HG03196 (cell line): ENCODE results near the gene H2BK1.

Experiments
- ATAC-seq: cut with Tn5 transposase; IDR thresholded peaks from one replicate; pipeline ENCODE4 v1.9.1; 2021; ENCODE audit not compliant: unreplicated experiment

H2BK1 gene

DNA sequence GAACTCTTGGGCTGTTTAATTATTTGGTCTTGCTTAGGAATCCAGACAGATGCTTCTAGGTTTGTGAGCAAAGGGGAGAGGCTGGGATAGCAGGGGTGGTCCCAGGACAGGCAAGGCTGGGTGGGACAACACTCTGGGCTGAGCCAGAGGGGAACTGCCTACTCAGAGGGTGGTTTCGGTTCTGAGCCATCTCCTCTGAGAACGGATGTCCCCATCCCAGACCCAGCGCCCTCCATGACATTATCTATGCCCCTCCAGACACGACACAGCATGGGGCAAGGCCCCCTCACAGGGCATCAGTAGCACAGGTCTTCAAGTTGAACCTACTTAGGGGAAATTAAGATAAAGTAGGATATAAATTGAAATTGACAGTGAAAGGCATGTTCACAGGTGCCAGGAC lies 30.3 kb downstream of the H2BK1 start:
- ATAC-seq: no peak

DNA sequence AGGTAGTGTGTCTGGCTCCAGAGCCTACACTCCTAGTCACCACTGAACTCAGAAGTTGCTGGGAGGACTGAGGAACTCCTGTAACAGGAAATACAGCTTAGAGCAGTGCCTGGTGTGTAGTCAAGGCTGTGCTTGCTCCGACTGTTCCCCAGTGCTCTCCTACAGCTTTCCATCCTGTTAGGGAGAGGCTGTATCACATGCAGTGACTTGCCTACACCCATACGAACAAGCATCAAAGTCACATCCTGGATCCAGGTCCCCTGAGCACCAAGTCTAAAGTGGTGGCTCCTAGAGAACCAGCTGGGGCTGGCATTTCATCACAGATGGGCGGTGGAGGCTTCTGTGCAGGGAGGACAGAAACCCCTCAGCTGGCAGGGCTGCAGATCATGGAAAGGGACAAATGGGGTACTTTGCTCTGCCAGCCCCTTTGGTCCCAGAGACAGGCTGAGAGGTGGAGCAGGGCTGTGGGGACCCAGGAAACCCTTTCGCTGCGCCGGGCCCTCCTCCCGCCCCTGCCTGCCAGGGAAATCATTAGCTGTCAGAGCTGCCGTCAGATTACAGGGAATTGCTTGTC lies 30.9 kb downstream of the H2BK1 start:
- no peak for ATAC-seq

DNA sequence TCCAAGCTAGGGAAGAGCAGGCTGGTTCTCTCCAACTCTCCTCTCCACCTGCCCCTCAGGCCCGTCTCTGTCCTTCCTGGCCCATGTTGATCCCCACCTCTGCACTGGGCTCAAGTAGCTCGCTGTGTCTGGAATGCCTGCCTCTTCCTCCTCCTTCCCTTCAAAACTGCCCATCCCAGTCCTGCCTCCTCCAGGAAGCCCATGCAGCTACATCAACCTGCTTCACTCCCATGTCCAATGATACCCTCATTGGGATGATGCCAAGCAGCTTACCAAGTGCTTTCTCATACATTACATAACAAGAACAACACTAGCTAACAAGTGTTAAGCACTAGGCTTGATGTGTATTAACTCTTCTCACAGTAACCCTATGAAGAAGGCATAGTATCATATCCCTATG lies 31.5 kb downstream of the H2BK1 start:
- no peak for ATAC-seq

DNA sequence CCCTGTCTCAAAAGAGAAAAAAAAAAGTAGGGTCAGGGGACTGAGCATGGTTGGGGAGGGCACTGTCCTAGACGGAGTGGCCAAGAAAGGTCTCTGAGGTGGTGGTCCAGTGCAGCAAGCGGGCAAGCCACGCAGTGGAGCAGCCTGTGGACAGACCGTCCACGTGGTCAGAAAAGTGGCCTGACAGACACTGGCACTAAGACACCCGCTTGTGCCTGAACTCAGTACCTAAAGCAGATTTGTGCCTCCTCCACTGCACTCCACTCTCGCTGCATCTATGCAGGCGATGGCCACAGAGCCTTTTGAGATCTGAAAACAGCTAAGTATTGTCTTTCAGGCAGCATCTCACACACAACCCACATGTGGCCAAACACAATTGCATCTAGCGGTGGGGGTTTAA lies 32.1 kb downstream of the H2BK1 start:
- ATAC-seq: no peak

DNA sequence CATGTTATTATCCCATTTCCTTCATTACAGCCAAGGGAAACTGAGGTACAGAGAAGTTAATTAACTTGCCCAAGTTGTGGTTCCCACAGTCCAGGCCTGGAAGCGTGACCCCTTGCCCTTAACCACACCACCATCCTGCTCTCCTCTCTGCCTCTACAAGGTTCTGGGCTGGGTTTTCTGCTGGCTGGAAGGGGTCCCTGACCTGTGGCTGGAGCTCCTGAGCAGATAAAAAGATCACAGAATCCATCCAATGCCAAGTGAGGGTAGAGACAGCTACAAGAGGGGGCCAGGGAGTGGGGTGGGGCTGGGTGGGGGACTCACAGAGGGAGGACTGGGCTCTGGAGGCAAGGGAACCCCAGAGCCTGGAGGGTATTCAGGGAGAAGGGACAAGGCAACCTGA lies 33.0 kb downstream of the H2BK1 start:
- no peak for ATAC-seq

DNA sequence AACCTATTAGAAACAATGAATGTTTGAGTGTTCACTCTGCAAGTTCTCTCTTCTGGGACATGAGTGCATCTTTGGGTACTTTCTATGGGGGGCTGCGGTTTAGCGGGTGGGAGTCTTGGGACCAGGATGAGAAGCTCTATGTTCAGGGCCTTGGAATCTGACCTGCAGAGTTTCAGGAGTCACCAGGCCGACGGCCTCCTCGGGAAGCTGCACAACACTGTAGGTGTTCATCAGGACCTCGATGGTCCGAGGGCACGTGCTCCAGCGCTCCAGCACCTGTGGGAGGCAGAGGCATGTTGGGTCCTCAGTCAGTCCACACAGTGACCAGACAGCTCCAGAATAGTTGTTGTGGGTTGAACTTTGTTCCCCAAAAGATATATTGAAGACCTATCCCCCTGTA lies 33.9 kb downstream of the H2BK1 start:
- no peak for ATAC-seq

DNA sequence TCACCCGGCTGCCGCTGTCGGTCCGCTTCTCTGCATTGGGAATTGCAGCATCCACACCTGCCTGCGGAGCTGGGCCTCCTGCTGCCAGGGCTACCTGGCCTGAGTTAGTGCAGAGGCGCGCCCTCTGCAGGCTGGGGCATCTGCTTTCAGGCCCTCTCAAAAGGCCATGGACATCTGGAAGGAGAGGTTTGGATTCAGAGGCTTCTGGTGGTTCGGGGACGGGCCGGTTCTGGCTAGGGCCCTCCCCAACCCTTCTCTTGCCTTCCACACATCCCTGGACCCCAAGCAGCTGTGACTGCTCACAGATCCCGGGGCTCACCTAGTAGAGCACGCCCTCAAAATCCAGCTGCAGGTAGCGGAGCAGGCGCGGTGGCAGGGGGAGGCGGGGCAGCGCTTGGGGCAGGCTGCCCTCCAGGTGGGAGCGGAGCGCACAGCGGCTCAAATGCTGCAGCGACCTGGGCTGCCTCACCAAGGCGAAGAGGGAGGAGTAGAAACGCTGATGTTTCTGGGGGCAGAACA lies 34.4 kb downstream of the H2BK1 start:
- ATAC-seq: no peak

DNA sequence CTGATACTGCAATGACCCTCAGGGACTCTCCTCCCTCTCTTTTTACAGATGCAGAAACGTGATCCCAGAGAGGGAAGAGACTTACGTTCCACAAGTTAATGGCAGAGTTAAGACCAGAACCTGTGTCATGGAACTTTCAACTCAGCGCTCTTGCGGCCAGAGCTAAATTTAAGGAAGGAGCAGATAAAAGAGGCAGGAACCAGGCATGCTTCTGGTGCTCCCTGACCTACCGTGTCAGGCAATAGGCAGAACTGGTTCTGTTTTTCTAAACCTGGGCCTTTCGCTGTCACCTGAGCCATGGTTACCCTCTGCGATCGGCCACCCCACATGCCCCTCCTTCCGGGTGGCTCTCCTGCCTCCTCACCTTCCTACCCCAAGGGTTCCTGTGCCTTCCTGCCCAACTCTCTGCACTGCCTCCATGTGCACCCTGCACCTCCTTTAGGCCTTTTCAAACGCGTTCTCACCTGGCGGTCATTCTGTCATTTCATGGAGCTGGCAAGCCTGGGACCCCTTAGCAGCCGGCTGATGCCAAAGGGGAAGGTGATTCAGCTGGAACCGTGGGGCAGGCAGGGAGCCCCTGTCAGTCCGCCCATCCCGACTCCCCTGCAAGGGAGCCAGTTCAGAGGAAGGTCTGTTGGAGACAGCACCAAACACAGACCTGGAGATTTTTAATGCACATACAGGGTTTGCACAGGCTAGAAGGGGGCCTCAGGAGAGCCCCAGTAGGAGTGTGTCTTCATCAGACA lies 35.1 kb downstream of the H2BK1 start:
- no peak for ATAC-seq

DNA sequence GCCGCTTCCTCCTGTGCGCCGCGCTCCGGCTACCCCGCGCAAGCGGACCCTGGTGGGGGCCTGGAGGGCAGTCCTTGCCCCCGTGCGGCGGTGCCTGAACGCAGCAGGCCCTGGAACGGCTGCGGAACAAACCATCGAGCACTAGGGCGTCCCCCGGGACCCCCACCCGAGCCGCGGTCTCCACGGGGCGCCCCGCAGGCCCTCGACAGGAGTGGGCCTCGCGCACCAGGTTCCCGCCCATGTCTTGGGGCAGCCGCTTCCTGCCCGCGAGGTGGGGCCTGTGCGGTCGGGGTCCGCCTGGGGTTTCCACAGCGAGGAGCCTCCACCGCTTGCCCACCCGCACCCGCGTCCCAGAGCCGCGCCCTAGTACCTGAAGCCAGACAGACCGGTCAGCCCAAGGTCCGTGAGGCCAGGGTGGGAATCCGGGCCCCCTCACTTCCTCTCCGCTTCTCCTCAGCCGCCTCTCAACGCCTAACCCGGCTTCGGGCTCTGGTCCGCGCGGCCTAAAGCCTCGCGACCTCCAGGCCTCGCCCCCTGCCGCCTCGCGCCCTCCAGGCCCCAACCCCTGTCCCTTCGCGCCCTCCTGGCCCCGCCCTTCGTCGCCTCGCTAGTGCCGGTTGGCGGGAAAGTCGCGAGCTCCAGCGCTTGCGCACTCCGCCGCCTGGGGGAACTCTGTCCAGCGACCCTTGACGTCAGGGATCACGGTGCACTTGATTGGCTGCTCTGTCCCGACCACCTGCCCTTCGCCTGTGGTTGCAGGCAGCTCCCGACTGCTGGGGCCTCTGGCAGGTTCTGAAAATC lies 35.8 kb downstream of the H2BK1 start:
- ATAC-seq: no peak

DNA sequence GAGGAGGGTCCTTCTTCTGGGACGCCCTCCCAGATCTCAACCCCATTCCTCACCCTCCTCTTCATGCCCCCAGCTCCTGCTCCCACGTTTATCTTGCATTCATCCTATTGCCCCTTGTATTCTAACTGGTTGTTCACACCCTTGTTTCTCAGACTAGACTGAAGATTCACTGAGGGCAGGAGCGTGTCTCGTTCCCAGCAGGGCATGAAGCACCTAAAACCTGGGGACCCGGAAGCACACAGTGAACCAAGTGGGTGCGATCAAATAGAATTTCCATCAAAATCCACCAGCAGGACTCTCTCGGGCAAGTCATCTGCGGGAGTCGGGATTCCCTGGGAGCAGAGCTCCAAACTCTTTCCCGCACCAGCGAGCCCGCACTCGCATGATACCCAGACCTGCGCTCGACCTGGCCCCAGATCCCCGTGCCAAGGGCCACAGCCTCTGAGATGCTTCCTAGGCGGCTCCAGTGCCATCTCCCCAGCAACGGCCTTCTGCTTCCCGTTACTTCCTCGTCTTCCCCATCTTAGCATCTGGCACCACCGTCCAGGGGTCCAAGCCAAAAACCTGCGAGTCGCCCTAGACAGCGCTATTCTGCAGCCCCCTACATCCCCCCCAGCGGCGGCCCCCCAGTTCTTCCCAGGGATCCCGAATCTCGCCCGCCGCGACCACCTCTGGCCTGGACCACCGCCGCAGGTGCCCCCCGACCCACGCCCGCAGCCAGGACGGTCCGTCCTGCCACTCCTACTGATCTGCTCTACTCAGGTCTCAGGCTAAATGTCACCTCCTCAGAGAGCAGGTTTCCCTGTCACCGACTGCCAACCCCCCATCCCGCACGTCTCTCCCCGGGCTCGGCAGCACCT lies 36.7 kb downstream of the H2BK1 start:
- no peak for ATAC-seq

DNA sequence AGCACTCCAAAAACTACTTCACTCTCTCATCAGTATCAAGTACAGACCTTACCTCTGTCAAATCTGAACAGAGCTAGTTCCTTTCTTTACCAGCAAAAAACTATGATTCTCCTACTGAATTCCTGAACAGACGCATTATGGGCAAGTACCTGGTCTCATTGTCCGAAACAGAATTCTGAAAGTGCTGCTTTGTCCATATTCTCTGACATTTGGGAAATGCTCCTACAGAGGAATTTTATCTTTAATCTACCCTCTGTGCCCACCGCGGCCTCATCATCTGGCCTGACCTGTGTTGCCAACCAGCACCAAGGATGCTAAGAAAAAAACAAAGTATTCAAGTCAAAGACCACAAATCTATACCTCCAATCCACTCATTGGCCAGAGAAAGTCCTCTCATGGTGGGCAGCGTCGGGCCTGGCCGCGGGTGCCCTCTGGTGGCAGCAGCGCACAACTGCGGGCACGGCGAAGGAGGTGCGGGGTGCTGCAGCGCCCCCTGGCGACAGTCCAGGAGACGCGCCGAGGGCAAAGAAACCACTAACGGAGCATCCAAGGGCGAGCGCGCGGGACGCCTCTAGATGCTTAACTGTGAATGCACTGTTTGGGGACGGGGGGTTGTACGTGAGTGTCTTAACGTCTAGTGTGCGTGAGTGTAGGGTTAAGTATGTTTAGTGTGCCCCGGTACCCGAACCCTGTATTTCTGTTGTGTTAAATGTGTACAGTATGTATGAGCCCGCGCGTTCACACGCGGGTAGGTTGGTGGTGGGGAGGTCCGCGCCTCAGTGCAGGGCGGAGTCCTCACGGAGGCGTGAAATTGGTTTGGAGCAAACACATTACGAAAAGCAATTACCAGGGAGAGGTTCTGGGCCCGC lies 37.8 kb downstream of the H2BK1 start:
- ATAC-seq: peak; percentile 58

DNA sequence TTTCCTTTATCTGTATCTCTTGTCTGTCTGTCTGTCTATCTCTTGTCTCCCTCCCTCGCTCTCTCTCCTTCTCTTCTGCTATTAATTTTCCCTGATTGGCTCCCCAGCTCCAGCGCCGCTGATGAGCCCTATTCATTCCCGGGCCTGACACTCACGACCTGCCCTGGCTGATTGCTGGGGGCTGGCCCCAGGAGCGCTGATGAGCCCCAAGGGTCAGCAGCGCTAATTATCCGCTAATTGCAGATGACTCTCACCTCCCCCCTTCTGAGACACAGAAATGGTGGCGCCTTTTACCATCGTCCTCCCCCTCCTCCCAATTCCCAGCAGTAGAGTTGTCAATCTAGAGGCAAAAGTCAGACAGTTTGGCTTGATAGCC lies 41.5 kb downstream of the H2BK1 start:
- ATAC-seq: no peak

DNA sequence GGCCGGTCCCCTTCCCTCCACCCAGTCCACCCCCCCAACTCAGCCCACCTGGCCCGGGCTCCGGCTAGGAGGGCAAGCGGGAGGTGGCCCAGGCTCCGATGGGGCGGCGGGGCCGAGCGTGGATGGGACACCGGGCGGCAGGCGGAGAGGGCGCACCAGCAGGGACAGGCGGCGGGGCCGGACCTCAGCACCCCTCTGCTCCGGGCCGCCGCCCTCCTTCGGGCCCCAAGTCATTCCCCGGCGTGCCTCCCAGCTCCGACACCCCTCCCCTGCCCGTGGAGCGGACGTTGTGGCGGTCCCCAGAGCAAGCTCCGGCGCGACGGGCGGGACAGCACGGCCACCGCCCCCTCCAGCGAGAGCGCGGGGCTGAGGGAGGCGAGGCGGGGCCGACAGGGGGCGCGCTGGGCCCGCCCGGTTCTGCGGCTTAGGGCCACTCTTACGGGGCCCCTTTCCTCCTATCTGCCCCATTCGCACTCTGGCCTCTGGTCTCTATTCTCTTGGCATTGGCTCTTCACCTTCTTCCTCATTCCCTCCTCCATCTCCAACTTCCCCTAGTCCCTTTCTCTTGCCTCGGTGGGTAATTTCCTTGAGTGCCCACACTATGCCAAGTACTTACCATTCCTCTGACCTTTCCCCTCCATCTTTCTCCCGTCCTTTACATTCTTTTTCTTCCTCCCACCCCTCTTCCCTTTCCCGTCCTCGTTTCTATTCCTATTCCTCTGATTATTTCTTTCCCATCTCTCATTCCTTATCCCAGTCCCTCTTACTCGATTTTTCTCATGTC lies 42.1 kb downstream of the H2BK1 start:
- no peak for ATAC-seq

DNA sequence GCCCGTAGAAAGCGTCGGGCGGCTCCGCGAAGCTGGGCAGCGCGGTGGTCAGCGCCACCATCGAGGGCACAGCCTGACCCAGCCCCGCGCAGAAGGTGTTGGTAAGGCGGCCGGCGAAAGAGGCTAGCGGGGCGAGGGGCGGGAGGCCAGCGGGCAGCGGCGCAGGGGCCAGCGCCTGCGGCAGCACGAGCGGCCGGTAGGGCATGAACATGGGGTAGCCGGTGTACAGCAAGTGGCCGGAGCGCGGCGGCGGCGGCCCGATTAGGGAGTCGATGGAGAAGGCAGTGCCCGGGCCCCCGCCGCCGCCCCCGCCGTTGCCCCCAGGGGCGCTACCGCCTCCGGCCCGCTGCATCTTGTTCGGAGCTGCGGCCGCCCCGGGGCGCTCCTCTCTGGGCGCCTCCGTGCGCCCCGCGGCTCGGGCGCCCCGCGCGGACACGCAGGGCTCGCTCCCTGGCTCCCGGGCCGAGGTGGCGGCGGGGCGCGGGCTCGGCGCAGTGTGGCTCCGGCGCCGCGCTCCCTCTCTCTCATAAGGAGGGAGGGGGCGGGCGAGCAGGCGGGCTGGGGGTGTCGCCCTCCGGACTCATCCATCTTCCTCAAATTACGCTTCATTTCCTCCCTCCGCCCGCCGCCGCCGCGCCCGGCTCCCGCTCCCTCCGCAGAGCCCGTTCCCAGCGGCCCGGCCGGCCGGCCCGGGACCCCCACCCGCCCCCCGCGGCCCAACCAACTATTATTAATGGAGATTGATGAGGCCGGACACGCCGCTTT lies 42.9 kb downstream of the H2BK1 start, which contains the start of gene GBX1:
Gene GBX1, minus strand, starts transcription at position 498 of the 765 bp plus-strand sequence. Its CDS starts 146 bp downstream, at position 352.
- no peak for ATAC-seq

DNA sequence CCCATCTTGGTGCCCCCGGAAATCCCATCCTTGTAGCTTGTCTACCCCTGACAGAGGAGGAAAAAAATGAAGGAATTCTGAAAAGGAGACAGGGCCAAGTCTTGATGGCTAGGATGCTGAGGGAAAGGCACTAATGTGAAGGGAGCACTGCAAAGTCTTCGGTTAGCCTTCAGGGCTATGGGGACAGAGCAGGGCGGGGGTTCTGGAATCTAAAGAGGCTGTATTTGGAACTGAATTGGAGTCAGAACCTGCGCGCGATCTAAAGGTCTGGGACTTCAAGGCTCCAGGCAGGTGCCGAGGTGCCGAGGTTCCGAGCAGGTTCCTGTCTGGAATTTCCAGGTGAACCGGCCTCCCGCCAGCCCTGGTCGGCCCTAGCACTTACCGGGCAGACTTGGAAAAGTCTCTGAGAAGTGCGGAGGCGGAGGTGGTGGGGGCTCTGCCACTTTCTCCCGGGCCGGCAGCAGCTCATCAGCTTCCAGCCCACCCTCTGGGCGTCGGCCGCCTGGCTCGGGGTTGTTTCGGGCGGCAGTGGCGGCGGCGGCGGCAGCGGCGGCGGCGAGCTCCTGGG lies 43.6 kb downstream of the H2BK1 start:
- no peak for ATAC-seq

DNA sequence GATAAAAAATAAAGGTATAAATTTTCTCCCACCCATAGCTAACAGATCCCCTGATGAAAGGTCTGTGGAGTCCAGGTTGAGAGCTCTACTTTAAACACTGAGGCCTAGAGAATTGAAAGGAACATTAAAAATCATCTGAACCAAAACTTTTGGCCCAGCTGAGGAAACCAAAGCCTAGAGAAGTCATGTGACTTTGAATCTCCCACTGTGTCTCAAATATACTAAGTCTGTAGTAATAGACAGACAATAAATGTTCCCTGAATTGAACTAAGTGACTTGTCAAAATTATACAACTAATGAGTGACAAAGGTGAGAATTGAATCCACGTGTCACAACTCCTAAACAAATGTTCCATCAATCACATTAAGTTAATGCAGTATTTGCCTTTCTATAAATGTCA lies 48.5 kb downstream of the H2BK1 start:
- ATAC-seq: no peak
